Stomach (tissue), 4 donors: ENCODE measurements around the gene UBE2R2.

ENCODE experiments used
- POLR2A ChIP-seq, 4 donors: fragments of 450-650 bp; IDR thresholded peaks; one replicate each; pipeline ENCODE4 v1.6.1; 2016; ENCODE audit warnings: antibody characterized with exemption in 4 of 4, control low read depth in 2 of 4, mild to moderate bottlenecking in 1 of 4, moderate library complexity in 1 of 4
- TF ChIP-seq, protein P1 (sequence below), 7 experiments: fragments of 450-650 bp in 4 of 7; fragments of 200-600 bp in 3 of 7; sonication (generic) in 3 of 7; IDR thresholded peaks; one replicate each; pipeline ENCODE4 v1.5.1; 2016 to 2019; ENCODE audit warnings: antibody characterized with exemption in 7 of 7, control low read depth in 2 of 7, mild to moderate bottlenecking in 1 of 7

DNA sequence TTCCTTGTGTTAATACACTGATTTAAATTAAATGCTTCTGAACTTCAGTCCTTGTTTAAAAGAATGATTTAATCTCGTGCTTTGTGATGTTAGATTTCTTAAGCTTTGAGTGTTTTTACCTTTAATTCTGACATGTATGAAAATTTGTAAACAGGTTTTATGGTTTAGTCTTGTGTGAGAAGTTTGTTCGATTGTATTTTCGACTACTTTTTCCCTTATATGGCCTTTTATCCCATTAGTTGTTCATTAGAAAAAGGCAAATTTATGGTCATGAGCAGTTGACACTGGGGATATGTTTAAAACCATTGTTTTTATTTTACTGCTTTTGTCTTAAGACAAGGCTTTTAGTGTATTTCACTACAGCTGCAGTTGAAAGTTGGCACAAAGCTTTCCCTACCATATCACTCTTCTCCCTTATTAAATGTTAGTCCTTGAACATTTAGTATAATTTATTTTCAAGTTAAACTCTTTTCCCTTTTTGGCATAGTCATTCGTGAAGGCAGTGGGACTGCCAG is 3.3 kb downstream of the UBE2R2 start:
- no peak for TF ChIP-seq POLR2A (IDR thresholded peaks at IDR 0.05)
- TF ChIP-seq, protein P1, sequence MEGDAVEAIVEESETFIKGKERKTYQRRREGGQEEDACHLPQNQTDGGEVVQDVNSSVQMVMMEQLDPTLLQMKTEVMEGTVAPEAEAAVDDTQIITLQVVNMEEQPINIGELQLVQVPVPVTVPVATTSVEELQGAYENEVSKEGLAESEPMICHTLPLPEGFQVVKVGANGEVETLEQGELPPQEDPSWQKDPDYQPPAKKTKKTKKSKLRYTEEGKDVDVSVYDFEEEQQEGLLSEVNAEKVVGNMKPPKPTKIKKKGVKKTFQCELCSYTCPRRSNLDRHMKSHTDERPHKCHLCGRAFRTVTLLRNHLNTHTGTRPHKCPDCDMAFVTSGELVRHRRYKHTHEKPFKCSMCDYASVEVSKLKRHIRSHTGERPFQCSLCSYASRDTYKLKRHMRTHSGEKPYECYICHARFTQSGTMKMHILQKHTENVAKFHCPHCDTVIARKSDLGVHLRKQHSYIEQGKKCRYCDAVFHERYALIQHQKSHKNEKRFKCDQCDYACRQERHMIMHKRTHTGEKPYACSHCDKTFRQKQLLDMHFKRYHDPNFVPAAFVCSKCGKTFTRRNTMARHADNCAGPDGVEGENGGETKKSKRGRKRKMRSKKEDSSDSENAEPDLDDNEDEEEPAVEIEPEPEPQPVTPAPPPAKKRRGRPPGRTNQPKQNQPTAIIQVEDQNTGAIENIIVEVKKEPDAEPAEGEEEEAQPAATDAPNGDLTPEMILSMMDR (IDR thresholded peaks at IDR 0.05) = no peak
